IMR-90 (cell line): ENCODE results near the gene SDK1. TPM values are rescaled to one million over a fixed set of nuclear protein-coding genes. Genes with fewer than 3 reads are reported as not detected.

Experiments
- ATAC-seq: fragments of 200-7000 bp; cut with Tn5 transposase; 2 replicates; pipeline ENCODE4 v1.9.1; 2020; ENCODE audit warnings: low read depth, mild to moderate bottlenecking, moderate library complexity
- BruUV-seq: library from RNA; stranded (reverse); fragments of 400-500 nt; replicated peaks from 2 replicates; lab custom pipeline; 2021; lab: Mats Ljungman, UMichigan
- CTCF ChIA-PET: fragments of 300-600 bp; formaldehyde crosslinking; extraction: SDS; loops from one replicate; lab custom pipeline; 2021; ENCODE audit warnings: antibody characterized with exemption; lab: Yijun Ruan, JAX
- POLR2A ChIA-PET: fragments of 300-600 bp; sonication (Branson Sonifier 250); formaldehyde crosslinking; loops from one replicate; lab custom pipeline; 2022; ENCODE audit warnings: antibody characterized with exemption; ENCODE audit not compliant: unreplicated experiment; lab: Charles Lee
- DNase-seq: peaks from one replicate; pipeline ENCODE4 v3.0.0; 2013
- H2AFZ ChIP-seq: replicated peaks from 2 replicates; pipeline ENCODE3; 2013; ENCODE audit warnings: low read length, mild to moderate bottlenecking; ENCODE audit not compliant: poor library complexity
- H2AK5ac ChIP-seq: 2 replicates; pipeline ENCODE4 v1.6.1; 2013; ENCODE audit warnings: low read depth, low read length, inconsistent platforms
- H2AK9ac ChIP-seq: replicated peaks from 2 replicates; pipeline ENCODE3; 2013; ENCODE audit warnings: mild to moderate bottlenecking, low read depth, low read length, moderate library complexity; ENCODE audit not compliant: poor library complexity
- H2BK120ac ChIP-seq: 2 replicates; pipeline ENCODE4 v1.6.1; 2013; ENCODE audit warnings: low read depth, low read length, inconsistent platforms
- H2BK15ac ChIP-seq: 3 replicates; pipeline ENCODE4 v1.6.1; 2013; ENCODE audit warnings: low read depth, low read length, inconsistent platforms
- H2BK20ac ChIP-seq: 2 replicates; pipeline ENCODE4 v1.6.1; 2013; ENCODE audit warnings: low read depth, mild to moderate bottlenecking, inconsistent platforms, low read length, moderate library complexity
- H2BK5ac ChIP-seq: 2 replicates; pipeline ENCODE4 v1.6.1; 2013; ENCODE audit warnings: mild to moderate bottlenecking, low read depth, low read length, inconsistent platforms; ENCODE audit not compliant: poor library complexity, severe bottlenecking
- H3K14ac ChIP-seq: replicated peaks from 2 replicates; pipeline ENCODE4 v1.6.1; 2013; ENCODE audit warnings: low read depth, low read length, inconsistent platforms
- H3K18ac ChIP-seq: 2 replicates; pipeline ENCODE4 v1.6.1; 2013; ENCODE audit warnings: low read depth, low read length, control low read depth
- H3K23ac ChIP-seq: 2 replicates; pipeline ENCODE4 v1.6.1; 2013; ENCODE audit warnings: low read depth, low read length, inconsistent platforms
- H3K27ac ChIP-seq: 2 replicates; pipeline ENCODE4 v1.5.1; 2013; ENCODE audit warnings: mild to moderate bottlenecking, control low read depth, low read length; ENCODE audit not compliant: insufficient read depth
- H3K27me3 ChIP-seq: 2 replicates; pipeline ENCODE4 v1.6.1; 2013; ENCODE audit warnings: low read length; ENCODE audit not compliant: control insufficient read depth, insufficient read depth
- H3K36me3 ChIP-seq: 2 replicates; pipeline ENCODE4 v1.6.1; 2013; ENCODE audit warnings: low read length, mixed read lengths; ENCODE audit not compliant: control insufficient read depth, insufficient read depth
- H3K4ac ChIP-seq: 2 replicates; pipeline ENCODE4 v1.6.1; 2013; ENCODE audit warnings: low read depth, low read length, inconsistent platforms
- H3K4me1 ChIP-seq: 2 replicates; pipeline ENCODE4 v1.6.1; 2013; ENCODE audit warnings: low read length, mixed read lengths; ENCODE audit not compliant: control insufficient read depth, insufficient read depth
- H3K4me2 ChIP-seq: 2 replicates; pipeline ENCODE4 v1.6.1; 2013; ENCODE audit warnings: low read depth, mild to moderate bottlenecking, control low read depth, low read length, moderate library complexity
- H3K4me3 ChIP-seq: 2 replicates; pipeline ENCODE4 v1.5.1; 2013; ENCODE audit warnings: low read depth, mild to moderate bottlenecking, control low read depth, low read length, moderate library complexity; ENCODE audit not compliant: insufficient read depth
- H3K56ac ChIP-seq: 2 replicates; pipeline ENCODE4 v1.6.1; 2013; ENCODE audit warnings: low read length, inconsistent platforms; ENCODE audit not compliant: insufficient read depth; ENCODE audit errors: extremely low read depth
- H3K79me1 ChIP-seq, 2 experiments: 2 replicates each; pipeline ENCODE4 v1.6.1; 2013; ENCODE audit warnings: low read length in 2 of 2, inconsistent platforms in 1 of 2, low read depth in 1 of 2
- H3K9ac ChIP-seq: 2 replicates; pipeline ENCODE4 v1.6.1; 2013; ENCODE audit warnings: low read depth, low read length, control low read depth
- H3K9me1 ChIP-seq: 2 replicates; pipeline ENCODE4 v1.6.1; 2013; ENCODE audit warnings: low read length, inconsistent platforms; ENCODE audit not compliant: insufficient read depth
- H3K9me3 ChIP-seq: 2 replicates; pipeline ENCODE4 v1.6.1; 2013; ENCODE audit warnings: low read length; ENCODE audit not compliant: control insufficient read depth, insufficient read depth
- H4K20me1 ChIP-seq: 2 replicates; pipeline ENCODE4 v1.6.1; 2013; ENCODE audit warnings: low read length, inconsistent platforms; ENCODE audit not compliant: insufficient read depth
- H4K5ac ChIP-seq: 2 replicates; pipeline ENCODE4 v1.6.1; 2013; ENCODE audit warnings: mild to moderate bottlenecking, low read depth, low read length, control low read depth
- H4K8ac ChIP-seq, 2 experiments: 2 replicates each; pipeline ENCODE4 v1.6.1; 2013; ENCODE audit warnings: low read depth in 2 of 2, low read length in 2 of 2, control low read depth in 1 of 2, inconsistent platforms in 1 of 2
- H4K91ac ChIP-seq: 2 replicates; pipeline ENCODE4 v1.6.1; 2013; ENCODE audit warnings: low read depth, low read length, inconsistent platforms; ENCODE audit not compliant: insufficient read depth
- BHLHE40 ChIP-seq: fragments of 150-350 bp; IDR thresholded peaks from 2 replicates; pipeline ENCODE4 v1.6.1; 2016; ENCODE audit warnings: mild to moderate bottlenecking, low read depth, low read length
- CEBPB ChIP-seq: IDR thresholded peaks from 2 replicates; pipeline ENCODE4 v1.6.1; 2012; ENCODE audit warnings: low read depth, low read length, improper control_type of control experiment
- CHD1 ChIP-seq: IDR thresholded peaks from 2 replicates; pipeline ENCODE4 v1.6.1; 2012; ENCODE audit warnings: low read depth, low read length, improper control_type of control experiment
- FOS ChIP-seq: fragments of 150-350 bp; IDR thresholded peaks from 2 replicates; pipeline ENCODE4 v1.6.1; 2016; ENCODE audit warnings: low read depth, low read length
- MAZ ChIP-seq: IDR thresholded peaks from 2 replicates; pipeline ENCODE4 v1.6.1; 2012; ENCODE audit warnings: low read depth, mild to moderate bottlenecking, low read length, improper control_type of control experiment, moderate library complexity, borderline replicate concordance
- MXI1 ChIP-seq: IDR thresholded peaks from 2 replicates; pipeline ENCODE4 v1.6.1; 2012; ENCODE audit warnings: low read depth, mild to moderate bottlenecking, low read length, moderate library complexity, borderline replicate concordance
- NFE2L2 ChIP-seq: fragments of 150-350 bp; IDR thresholded peaks from 2 replicates; pipeline ENCODE4 v1.6.1; 2016; ENCODE audit warnings: low read depth, mild to moderate bottlenecking, low read length
- POLR2A ChIP-seq: IDR thresholded peaks from 2 replicates; pipeline ENCODE4 v1.6.1; 2012; ENCODE audit warnings: mild to moderate bottlenecking, low read depth, low read length
- RAD21 ChIP-seq: IDR thresholded peaks from 2 replicates; pipeline ENCODE4 v1.6.1; 2012; ENCODE audit warnings: low read length, improper control_type of control experiment
- RCOR1 ChIP-seq: IDR thresholded peaks from 2 replicates; pipeline ENCODE4 v1.6.1; 2012; ENCODE audit warnings: mild to moderate bottlenecking, low read length, improper control_type of control experiment; ENCODE audit not compliant: insufficient replicate concordance
- RFX5 ChIP-seq: IDR thresholded peaks from 2 replicates; pipeline ENCODE4 v1.8.0; 2012; ENCODE audit warnings: low read depth, mild to moderate bottlenecking, low read length, moderate library complexity
- SMC3 ChIP-seq: fragments of 150-350 bp; IDR thresholded peaks from 2 replicates; pipeline ENCODE4 v1.6.1; 2016; ENCODE audit warnings: low read depth, mild to moderate bottlenecking, antibody characterized with exemption, low read length, moderate library complexity
- WGBS, 2 experiments: methylation state at CpG; one replicate each; pipeline versions ENCODE4 v1.1.5 to v1.1.7; 2013; ENCODE audit warnings: missing lambda C conversion rate in 2 of 2; ENCODE audit not compliant: insufficient read length in 1 of 2; ENCODE audit errors: extremely low coverage in 2 of 2; 5-methylcytosine and 5-hydroxymethylcytosine counted together
- dilution Hi-C: fragments of 300-500 bp; cut with HindIII; formaldehyde crosslinking; loops from one replicate; pipeline ENCODE4 v1.14.3; 2018; ENCODE audit warnings: low sequenced_read_pairs; ENCODE audit not compliant: unreplicated experiment
- in situ Hi-C: fragments of 300-500 bp; cut with MboI; formaldehyde crosslinking; loops from 3 replicates; pipeline ENCODE4 v1.14.3; 2019; ENCODE audit warnings: low sequenced_read_pairs, inconsistent platforms, mixed read lengths
- intact Hi-C: fragments of 100-400 bp; cut with micrococcal nuclease; formaldehyde crosslinking; loops from 2 replicates; pipeline ENCODE4 v1.10.0; 2022
- polyA plus RNA-seq, 3 experiments: library from polyadenylated mRNA; depleted of rRNA; stranded (reverse); fragments of >200 nt; gene quantifications; 2 replicates each; pipeline ENCODE4 v1.2.3, GENCODE V29; 2012; ENCODE audit warnings: low replicate concordance in 1 of 3
- total RNA-seq: library from RNA; depleted of rRNA; stranded (reverse); fragments of >200 nt; gene quantifications from 2 replicates; pipeline ENCODE4 v1.2.3, GENCODE V29; 2012
- TF ChIP-seq, protein P1 (sequence below): fragments of 150-350 bp; IDR thresholded peaks from 2 replicates; pipeline ENCODE4 v1.6.1; 2017; ENCODE audit warnings: mild to moderate bottlenecking, antibody characterized with exemption, low read length, low read depth
- TF ChIP-seq, protein P2 (sequence below): fragments of 150-350 bp; IDR thresholded peaks from 2 replicates; pipeline ENCODE4 v1.6.1; 2016; ENCODE audit warnings: low read depth, mild to moderate bottlenecking, low read length, moderate library complexity, borderline replicate concordance

The SDK1 gene
- total and polyA plus RNA-seq, 2 of the 4 experiments (the other 2 are of a cell fraction), result 1.5 to 1.6 TPM

DNA sequence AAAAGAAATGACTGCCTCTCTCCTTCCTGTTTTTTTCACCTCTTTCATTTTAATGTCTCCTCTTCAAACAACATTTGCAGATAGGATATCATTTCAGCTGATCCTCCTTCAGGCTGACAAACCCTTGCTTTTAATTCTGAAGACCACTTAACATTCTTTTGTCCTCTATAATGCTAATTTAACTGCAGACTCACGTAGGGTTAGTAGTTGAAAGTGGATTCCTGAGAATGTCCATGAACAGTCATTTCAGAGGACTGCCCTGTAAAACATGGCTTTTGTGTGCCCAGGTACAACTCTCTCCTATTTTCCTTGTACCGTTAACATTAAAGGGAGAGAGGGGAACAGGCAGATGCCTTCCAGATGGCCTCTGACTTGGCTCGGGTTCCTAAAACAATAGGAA lies 524.4 kb downstream of the SDK1 start:
- intact Hi-C loops, result no loop called here
- WGBS, 2 experiments, result no CpG with 5 or more reads among the region's 3 CpGs
- no peaks in the 10 kb centered on the region for H4K20me1 ChIP-seq
- no peak overlapping the region for H3K4me2 ChIP-seq
- no peaks in the 10 kb centered on the region for H3K9me1 ChIP-seq
- H2BK20ac ChIP-seq, result no peak overlapping the region
- no peak overlapping the region for H3K23ac ChIP-seq
- H2BK5ac ChIP-seq, result no peak overlapping the region
- H3K27me3 ChIP-seq, result no peaks in the 10 kb centered on the region
- no peak overlapping the region for H2BK15ac ChIP-seq
- no peaks in the 10 kb centered on the region for H3K36me3 ChIP-seq
- H2AK9ac ChIP-seq, result no peak overlapping the region
- no peak overlapping the region for H2BK120ac ChIP-seq
- no peak for ATAC-seq
- dilution Hi-C loops, result no loop called here
- in situ Hi-C loops, result no loop called here
- H4K5ac ChIP-seq, result no peak overlapping the region
- H3K79me1 ChIP-seq, result no peaks in the 10 kb centered on the region
- TF ChIP-seq CEBPB, result no peak
- no peak for TF ChIP-seq NFE2L2
- TF ChIP-seq RFX5, result no peak
- no peak for TF ChIP-seq FOS
- TF ChIP-seq POLR2A, result no peak
- TF ChIP-seq SMC3, result no peak
- no peak for TF ChIP-seq MAZ
- no peak for TF ChIP-seq RCOR1
- no peak for TF ChIP-seq MXI1
- TF ChIP-seq, protein P1, sequence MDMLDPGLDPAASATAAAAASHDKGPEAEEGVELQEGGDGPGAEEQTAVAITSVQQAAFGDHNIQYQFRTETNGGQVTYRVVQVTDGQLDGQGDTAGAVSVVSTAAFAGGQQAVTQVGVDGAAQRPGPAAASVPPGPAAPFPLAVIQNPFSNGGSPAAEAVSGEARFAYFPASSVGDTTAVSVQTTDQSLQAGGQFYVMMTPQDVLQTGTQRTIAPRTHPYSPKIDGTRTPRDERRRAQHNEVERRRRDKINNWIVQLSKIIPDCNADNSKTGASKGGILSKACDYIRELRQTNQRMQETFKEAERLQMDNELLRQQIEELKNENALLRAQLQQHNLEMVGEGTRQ, result no peak
- no peak for TF ChIP-seq CHD1
- no peak for TF ChIP-seq BHLHE40
- TF ChIP-seq RAD21, result no peak
- TF ChIP-seq, protein P2, sequence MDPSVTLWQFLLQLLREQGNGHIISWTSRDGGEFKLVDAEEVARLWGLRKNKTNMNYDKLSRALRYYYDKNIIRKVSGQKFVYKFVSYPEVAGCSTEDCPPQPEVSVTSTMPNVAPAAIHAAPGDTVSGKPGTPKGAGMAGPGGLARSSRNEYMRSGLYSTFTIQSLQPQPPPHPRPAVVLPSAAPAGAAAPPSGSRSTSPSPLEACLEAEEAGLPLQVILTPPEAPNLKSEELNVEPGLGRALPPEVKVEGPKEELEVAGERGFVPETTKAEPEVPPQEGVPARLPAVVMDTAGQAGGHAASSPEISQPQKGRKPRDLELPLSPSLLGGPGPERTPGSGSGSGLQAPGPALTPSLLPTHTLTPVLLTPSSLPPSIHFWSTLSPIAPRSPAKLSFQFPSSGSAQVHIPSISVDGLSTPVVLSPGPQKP, result no peak
- DNase-seq, result no peak
- H3K18ac ChIP-seq, result no peak overlapping the region
- no peaks in the 10 kb centered on the region for H3K4me1 ChIP-seq
- H4K91ac ChIP-seq, result no peak overlapping the region
- BruUV-seq, result no TSS peak
- no peak overlapping the region for H3K4me3 ChIP-seq
- CTCF ChIA-PET, result no interaction called here
- H3K9ac ChIP-seq, result no peak overlapping the region
- H2AK5ac ChIP-seq, result no peak overlapping the region
- POLR2A ChIA-PET, result no interaction called here
- no peak overlapping the region for H3K27ac ChIP-seq
- no peak overlapping the region for H3K4ac ChIP-seq
- peaks cover 6% of the 10 kb centered on the region; the same call in 1 of the 2 replicates for H3K9me3 ChIP-seq
- no peak overlapping the region for H4K8ac ChIP-seq
- no peak overlapping the region for H3K14ac ChIP-seq
- H2AFZ ChIP-seq, result no peak overlapping the region
- no peak overlapping the region for H3K56ac ChIP-seq
